DND-41 (cell line): ENCODE data around the gene ZNF512B.

Experiments used
- CTCF ChIP-seq: IDR thresholded peaks from 2 replicates; pipeline ENCODE4 v1.5.1; 2012; ENCODE audit warnings: borderline replicate concordance, low read length, moderate library complexity, mild to moderate bottlenecking; ENCODE audit not compliant: poor library complexity, severe bottlenecking; ENCODE audit errors: extremely low read depth
- EZH2 ChIP-seq: IDR thresholded peaks from 3 replicates; pipeline ENCODE4 v1.6.1; 2012; ENCODE audit warnings: borderline replicate concordance, low read depth, mild to moderate bottlenecking, moderate library complexity, low read length, inconsistent platforms; ENCODE audit not compliant: severe bottlenecking

- no peak for TF ChIP-seq CTCF
- TF ChIP-seq EZH2: no peak
Measured at GRCh38 chr20:63920226-63920625, 49.5 kb downstream of the ZNF512B start.
